Spleen (tissue), 11 donors: ENCODE results near the gene RHOBTB1. TPM values are rescaled to one million over a fixed set of nuclear protein-coding genes. Genes with fewer than 3 reads are reported as not detected.

Experiments
- DNase-seq: peaks from one replicate; pipeline ENCODE4 v3.0.0-alpha.2; 2020
- H3K27ac ChIP-seq, 8 donors: fragments of 200-600 bp; sonication (generic) in 7 of 8; 1 replicate in 4 of 8; 2 replicates in 4 of 8; pipeline versions ENCODE4 v1.5.0 to v1.8.0; 2016 to 2021; ENCODE audit warnings: inconsistent platforms in 4 of 8, mild to moderate bottlenecking in 4 of 8, moderate library complexity in 1 of 8
- H3K27me3 ChIP-seq, 7 donors: fragments of 200-600 bp; sonication (generic) in 6 of 7; replicated peaks in 1 of 7; 1 replicate in 4 of 7; 2 replicates in 3 of 7; pipeline versions ENCODE4 v1.5.0 to v1.8.0; 2016 to 2021; ENCODE audit warnings: inconsistent platforms in 3 of 7, mild to moderate bottlenecking in 1 of 7
- H3K36me3 ChIP-seq, 6 donors: fragments of 200-600 bp; sonication (generic) in 5 of 6; 1 replicate in 4 of 6; 2 replicates in 2 of 6; pipeline versions ENCODE4 v1.5.0 to v1.8.0; 2016 to 2021; ENCODE audit warnings: inconsistent platforms in 2 of 6
- H3K4me1 ChIP-seq, 6 donors: fragments of 200-600 bp; sonication (generic) in 5 of 6; 1 replicate in 3 of 6; 2 replicates in 3 of 6; pipeline versions ENCODE4 v1.5.0 to v1.8.0; 2016 to 2021; ENCODE audit warnings: inconsistent platforms in 3 of 6
- H3K4me3 ChIP-seq, 8 donors: fragments of 200-600 bp; sonication (generic) in 7 of 8; 1 replicate in 4 of 8; 2 replicates in 4 of 8; pipeline versions ENCODE4 v1.5.0 to v1.8.0; 2016 to 2021; ENCODE audit warnings: inconsistent platforms in 4 of 8, mild to moderate bottlenecking in 4 of 8, moderate library complexity in 2 of 8
- H3K9me3 ChIP-seq, 8 donors: fragments of 200-600 bp; sonication (generic) in 7 of 8; 1 replicate in 4 of 8; 2 replicates in 4 of 8; pipeline versions ENCODE4 v1.5.0 to v1.8.0; 2016 to 2021; ENCODE audit warnings: inconsistent platforms in 4 of 8
- POLR2A ChIP-seq, 3 donors: fragments of 450-650 bp; IDR thresholded peaks; one replicate each; pipeline ENCODE4 v1.5.1; 2017; ENCODE audit warnings: antibody characterized with exemption in 3 of 3, mild to moderate bottlenecking in 1 of 3
- POLR2AphosphoS5 ChIP-seq, 3 donors: sonication (generic); formaldehyde crosslinking; IDR thresholded peaks; one replicate each; pipeline ENCODE4 v1.5.1; 2017; ENCODE audit warnings: antibody characterized with exemption in 3 of 3
- WGBS, 5 donors: extraction: QIAGEN DNeasy Blood & Tissue Kit in 3 of 5; methylation state at CpG; one replicate each; pipeline versions ENCODE4 v1.1.5 to v1.1.7; 2013 to 2018; 5-methylcytosine and 5-hydroxymethylcytosine counted together
- intact Hi-C: fragments of 100-400 bp; cut with DNase I; formaldehyde crosslinking; loops from one replicate; pipeline ENCODE4 v1.15.0; 2023; ENCODE audit warnings: low total_unique reads
- polyA plus RNA-seq, 3 donors: library from polyadenylated mRNA; stranded (reverse); fragments of 200-250 nt; gene quantifications; one replicate each; pipeline ENCODE4 v1.2.1, GENCODE V29; 2013
- total RNA-seq, 7 donors: library from RNA; depleted of rRNA in 3 of 7; stranded (reverse); fragments of >200 nt in 3 of 7; fragmentation: NEBNext Ultra II Directional in 4 of 7; extraction: Animal tissue kit (Norgen Biotek cat#: 25700) in 4 of 7; gene quantifications; one replicate each; pipeline versions ENCODE4 v1.1.0 to v1.2.1, GENCODE V29; 2016 to 2021
- TF ChIP-seq, protein P1 (sequence below), 11 experiments: fragments of 200-600 bp in 7 of 11; fragments of 450-650 bp in 4 of 11; sonication (generic) in 4 of 11; IDR thresholded peaks in 8 of 11; conservative IDR thresholded peaks in 3 of 11; 1 replicate in 7 of 11; 2 replicates in 4 of 11; pipeline versions ENCODE4 v1.4.0 to v1.8.0; 2016 to 2021; ENCODE audit warnings: antibody characterized with exemption in 11 of 11, inconsistent platforms in 4 of 11, mild to moderate bottlenecking in 1 of 11
- donor health status: healthy with polysubstance abuse.
- donor health status: DM: no; HTN: no; CAD: no; lungs with moderate emphysema.
- donor health status: DM: no; HTN: no; CAD: no.
- donor health status: Bipolar disorder and iron deficiency.
- donor health status: healthy.
- donor health status: DM: no; HTN: no; CAD: no.
- donor health status: DM: yes; HTN: yes; CAD: no.

The RHOBTB1 gene
- total and polyA plus RNA-seq, 10 donors = 4.9 to 49.2 (median 20.6) TPM

DNA sequence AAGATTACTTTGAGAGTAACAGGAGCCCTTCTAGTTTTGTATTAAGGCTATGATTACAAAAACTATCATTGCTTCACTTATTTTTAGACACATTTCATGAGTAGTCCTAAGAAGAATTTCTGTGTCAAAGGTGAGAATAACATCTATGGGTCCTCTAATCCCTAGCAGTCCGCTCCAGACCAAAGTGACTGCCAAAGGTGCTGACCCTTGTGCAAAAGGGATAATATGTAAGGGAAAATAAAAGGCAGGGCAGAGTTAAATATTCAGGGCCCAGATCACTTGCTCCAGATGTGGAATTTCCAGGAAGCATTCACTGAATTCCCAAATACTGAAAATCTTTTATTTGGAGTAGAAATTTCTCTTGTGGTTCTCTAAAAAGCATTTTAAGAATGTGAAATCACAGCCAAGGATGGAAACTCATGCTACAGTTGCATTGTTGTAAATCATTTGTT, 29.3 kb downstream of the RHOBTB1 start:
- peaks cover 0 to 6% (median 0%) of the 10 kb centered on the region in 8 donors for H3K9me3 ChIP-seq
- TF ChIP-seq POLR2AphosphoS5 (IDR thresholded peaks at IDR 0.05) (peak in 1 of 3 donors; percentile 20), POLR2A (IDR thresholded peaks at IDR 0.05) (no peak)
- intact Hi-C loops = no loop called here
- H3K36me3 ChIP-seq = no peaks in the 10 kb centered on the region
- H3K27ac ChIP-seq = peak overlapping the region in 1 of 8 donors; percentile 5
- H3K4me3 ChIP-seq = no peak overlapping the region
- no peaks in the 10 kb centered on the region for H3K27me3 ChIP-seq
- no peak for DNase-seq
- 27 to 91% (median 86%) methylated on average over 1 of the region's 1 CpG for WGBS, 5 donors
- H3K4me1 ChIP-seq = peaks cover 6 to 20% (median 15%) of the 10 kb centered on the region in 6 donors

DNA sequence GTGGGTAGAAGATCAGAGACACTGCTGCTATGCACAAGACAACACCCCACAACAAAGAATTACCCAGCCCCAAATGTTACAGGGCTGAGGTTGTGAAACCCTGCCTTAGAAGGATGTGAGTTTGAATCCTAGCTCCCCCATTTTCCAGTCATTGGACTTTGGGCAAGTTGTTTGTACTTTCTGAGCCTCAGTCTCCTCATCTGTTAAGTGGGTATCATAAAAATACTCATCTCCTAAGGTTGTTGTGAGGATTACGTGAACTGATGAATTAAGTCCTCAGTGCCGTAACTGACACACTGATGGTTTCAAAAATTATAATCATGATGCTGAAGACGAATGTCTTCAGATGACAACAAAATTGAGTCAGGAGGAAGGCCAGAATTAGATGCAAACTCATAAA, 30.3 kb downstream of the RHOBTB1 start:
- H3K9me3 ChIP-seq = peaks cover 0 to 6% (median 0%) of the 10 kb centered on the region in 8 donors
- H3K4me3 ChIP-seq = no peak overlapping the region
- peaks cover 6 to 27% (median 15%) of the 10 kb centered on the region in 6 donors for H3K4me1 ChIP-seq
- no peak for DNase-seq
- WGBS, 5 donors = 86 to 96% (median 94%) methylated on average over 3 of the region's 3 CpGs
- TF ChIP-seq, protein P1, sequence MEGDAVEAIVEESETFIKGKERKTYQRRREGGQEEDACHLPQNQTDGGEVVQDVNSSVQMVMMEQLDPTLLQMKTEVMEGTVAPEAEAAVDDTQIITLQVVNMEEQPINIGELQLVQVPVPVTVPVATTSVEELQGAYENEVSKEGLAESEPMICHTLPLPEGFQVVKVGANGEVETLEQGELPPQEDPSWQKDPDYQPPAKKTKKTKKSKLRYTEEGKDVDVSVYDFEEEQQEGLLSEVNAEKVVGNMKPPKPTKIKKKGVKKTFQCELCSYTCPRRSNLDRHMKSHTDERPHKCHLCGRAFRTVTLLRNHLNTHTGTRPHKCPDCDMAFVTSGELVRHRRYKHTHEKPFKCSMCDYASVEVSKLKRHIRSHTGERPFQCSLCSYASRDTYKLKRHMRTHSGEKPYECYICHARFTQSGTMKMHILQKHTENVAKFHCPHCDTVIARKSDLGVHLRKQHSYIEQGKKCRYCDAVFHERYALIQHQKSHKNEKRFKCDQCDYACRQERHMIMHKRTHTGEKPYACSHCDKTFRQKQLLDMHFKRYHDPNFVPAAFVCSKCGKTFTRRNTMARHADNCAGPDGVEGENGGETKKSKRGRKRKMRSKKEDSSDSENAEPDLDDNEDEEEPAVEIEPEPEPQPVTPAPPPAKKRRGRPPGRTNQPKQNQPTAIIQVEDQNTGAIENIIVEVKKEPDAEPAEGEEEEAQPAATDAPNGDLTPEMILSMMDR (IDR thresholded peaks at IDR 0.05 in 8 of 11, conservative IDR thresholded peaks at IDR 0.05 in 3 of 11) = no peak
- TF ChIP-seq POLR2AphosphoS5 (IDR thresholded peaks at IDR 0.05) (no peak), POLR2A (IDR thresholded peaks at IDR 0.05) (no peak)
- no peaks in the 10 kb centered on the region for H3K36me3 ChIP-seq
- no peaks in the 10 kb centered on the region for H3K27me3 ChIP-seq
- no peak overlapping the region for H3K27ac ChIP-seq
- intact Hi-C loops = no loop called here

DNA sequence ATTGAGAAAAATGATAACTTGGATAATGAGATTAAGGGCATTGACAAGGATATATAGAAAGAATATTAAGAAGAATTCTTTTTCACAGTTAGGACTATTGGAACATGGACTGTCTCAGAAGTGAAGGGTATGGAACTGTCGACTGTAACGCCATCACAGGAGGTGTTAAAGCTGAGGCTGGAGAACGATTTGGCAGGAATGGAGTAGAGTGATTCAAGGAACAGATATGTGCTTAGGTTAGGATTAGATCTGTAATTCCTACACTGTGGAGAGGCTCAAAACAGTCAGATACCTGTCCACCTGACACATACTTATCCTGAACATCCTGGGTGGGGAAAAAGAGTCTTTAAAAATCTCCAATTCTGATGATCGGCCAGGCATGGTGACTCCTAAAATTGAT, 30.9 kb downstream of the RHOBTB1 start:
- H3K36me3 ChIP-seq = no peaks in the 10 kb centered on the region
- intact Hi-C loops = no loop called here
- H3K9me3 ChIP-seq = peaks cover 0 to 6% (median 0%) of the 10 kb centered on the region in 8 donors
- no peaks in the 10 kb centered on the region for H3K27me3 ChIP-seq
- H3K4me3 ChIP-seq = no peak overlapping the region
- H3K4me1 ChIP-seq = peaks cover 6 to 33% (median 15%) of the 10 kb centered on the region in 6 donors
- DNase-seq = no peak
- WGBS, 5 donors = 89 to 95% (median 91%) methylated on average over 4 of the region's 4 CpGs
- no peak overlapping the region for H3K27ac ChIP-seq
- TF ChIP-seq, protein P1 (IDR thresholded peaks at IDR 0.05 in 8 of 11, conservative IDR thresholded peaks at IDR 0.05 in 3 of 11) = no peak
- TF ChIP-seq POLR2AphosphoS5 (IDR thresholded peaks at IDR 0.05) (no peak), POLR2A (IDR thresholded peaks at IDR 0.05) (no peak)

DNA sequence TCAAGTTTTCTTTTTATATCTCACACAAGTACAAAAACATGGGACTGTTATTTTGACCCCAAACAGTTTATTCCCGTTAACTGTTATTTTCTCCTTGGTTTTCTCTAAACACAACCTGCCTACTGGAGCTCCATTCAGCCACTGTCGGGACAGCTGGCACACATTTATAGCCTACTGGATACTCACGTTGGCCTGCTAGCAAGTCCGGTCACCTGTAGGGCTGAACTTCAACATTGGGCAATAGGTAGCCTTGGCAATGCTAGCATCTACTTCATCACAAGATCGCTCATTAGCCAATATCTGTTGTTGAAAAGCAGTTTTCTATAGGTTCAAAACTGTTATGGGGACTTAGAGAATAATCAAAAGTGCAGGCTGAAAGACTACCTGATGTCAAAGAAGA, 32.3 kb downstream of the RHOBTB1 start:
- H3K27me3 ChIP-seq = no peaks in the 10 kb centered on the region
- H3K9me3 ChIP-seq = peaks cover 0 to 8% (median 5%) of the 10 kb centered on the region in 8 donors
- H3K27ac ChIP-seq = peak overlapping the region in 4 of 8 donors; percentile 1 to 66 (median 61)
- intact Hi-C loops = no loop called here
- no peak overlapping the region for H3K4me3 ChIP-seq
- no peak for DNase-seq
- H3K36me3 ChIP-seq = no peaks in the 10 kb centered on the region
- 92 to 97% (median 94%) methylated on average over 5 of the region's 5 CpGs for WGBS, 5 donors
- peaks cover 6 to 36% (median 17%) of the 10 kb centered on the region in 6 donors for H3K4me1 ChIP-seq
- TF ChIP-seq POLR2A (IDR thresholded peaks at IDR 0.05) (no peak), POLR2AphosphoS5 (IDR thresholded peaks at IDR 0.05) (no peak)
- TF ChIP-seq, protein P1 (IDR thresholded peaks at IDR 0.05 in 8 of 11, conservative IDR thresholded peaks at IDR 0.05 in 3 of 11) = no peak
